ENCODE results near the gene ATRNL1.
"Not testable (repeated sequence)": the region's sequence is repeated elsewhere in the genome, so short reads cannot be mapped to it uniquely, and the experiment has no call there.

ATRNL1 gene

GRCh38 chr10:115491526-115492140 lies 398.5 kb downstream of the ATRNL1 start:
- no peak overlapping the region for H2BK120ac ChIP-seq (ENCODE audit: low read depth, low read length)
- no peaks in the 10 kb centered on the region for H3K79me1 ChIP-seq (ENCODE audit: low read length)
- H3K27me3 ChIP-seq (ENCODE audit: insufficient read depth, low read length, poor library complexity): no peaks in the 10 kb centered on the region
- no peak overlapping the region for H3K9ac ChIP-seq (ENCODE audit: low read length)
- no peaks in the 10 kb centered on the region for H3K4me1 ChIP-seq (ENCODE audit: control insufficient read depth, low read depth, low read length)
- H3K79me2 ChIP-seq (ENCODE audit: control insufficient read depth, insufficient read depth, low read length): no peaks in the 10 kb centered on the region
- no peaks in the 10 kb centered on the region for H3K36me3 ChIP-seq (ENCODE audit: control insufficient read depth, insufficient read depth, low read length)
- H2AK5ac ChIP-seq (ENCODE audit: low read length): no peak overlapping the region
- no CpG with 5 or more reads among the region's 10 CpGs for WGBS (ENCODE audit: extremely low coverage, insufficient coverage, low lambda C conversion rate)
- H3K4me2 ChIP-seq (ENCODE audit: low read length): no peak overlapping the region
- H3K27ac ChIP-seq (ENCODE audit: low read depth, low read length): no peak overlapping the region
- H3K23ac ChIP-seq (ENCODE audit: low read length): no peak overlapping the region
- H4K5ac ChIP-seq (ENCODE audit: low read length): no peak overlapping the region
- no peak for DNase-seq
- H2BK15ac ChIP-seq (replicated peaks; ENCODE audit: low read depth): no peak overlapping the region
- no peak overlapping the region for H3K18ac ChIP-seq (ENCODE audit: low read length)
- no peak overlapping the region for H3K4me3 ChIP-seq (ENCODE audit: low read length)
- no peak overlapping the region for H2BK5ac ChIP-seq (ENCODE audit: low read length)
- H4K8ac ChIP-seq (ENCODE audit: low read depth, low read length): no peak overlapping the region
- H3K4ac ChIP-seq (ENCODE audit: low read depth, low read length): no peak overlapping the region
- no peak overlapping the region for H3K56ac ChIP-seq (ENCODE audit: low read length)

GRCh38 chr10:115503546-115503945 lies 410.4 kb downstream of the ATRNL1 start:
- Histone ChIP-seq H2BK120ac (ENCODE audit: low read depth, low read length) (no peak overlapping the region), H3K18ac (ENCODE audit: low read length) (no peak overlapping the region), H3K23ac (ENCODE audit: low read length) (no peak overlapping the region), H3K56ac (ENCODE audit: low read length) (no peak overlapping the region), H3K79me2 (ENCODE audit: control insufficient read depth, insufficient read depth, low read length) (no peaks in the 10 kb centered on the region), H3K36me3 (ENCODE audit: control insufficient read depth, insufficient read depth, low read length) (no peaks in the 10 kb centered on the region), H2BK15ac (replicated peaks; ENCODE audit: low read depth) (no peak overlapping the region), H3K27ac (ENCODE audit: low read depth, low read length) (no peak overlapping the region), H2AK5ac (ENCODE audit: low read length) (no peak overlapping the region), H3K4me2 (ENCODE audit: low read length) (no peak overlapping the region), H3K4me3 (ENCODE audit: low read length) (no peak overlapping the region), H4K5ac (ENCODE audit: low read length) (no peak overlapping the region), H3K4ac (ENCODE audit: low read depth, low read length) (no peak overlapping the region), H3K4me1 (ENCODE audit: control insufficient read depth, low read depth, low read length) (no peaks in the 10 kb centered on the region), H4K8ac (ENCODE audit: low read depth, low read length) (no peak overlapping the region), H3K27me3 (ENCODE audit: insufficient read depth, low read length, poor library complexity) (no peaks in the 10 kb centered on the region), H2BK5ac (ENCODE audit: low read length) (no peak overlapping the region), H3K79me1 (ENCODE audit: low read length) (no peaks in the 10 kb centered on the region), H3K9ac (ENCODE audit: low read length) (no peak overlapping the region)
- DNase-seq: peak; percentile 44

- Histone ChIP-seq H3K4me1 (ENCODE audit: control insufficient read depth, low read depth, low read length) (no peaks in the 10 kb centered on the region), H3K4me3 (ENCODE audit: low read length) (no peak overlapping the region), H2BK120ac (ENCODE audit: low read depth, low read length) (no peak overlapping the region), H3K27me3 (ENCODE audit: insufficient read depth, low read length, poor library complexity) (no peaks in the 10 kb centered on the region), H3K56ac (ENCODE audit: low read length) (no peak overlapping the region), H2BK5ac (ENCODE audit: low read length) (no peak overlapping the region), H3K4ac (ENCODE audit: low read depth, low read length) (no peak overlapping the region), H2BK15ac (replicated peaks; ENCODE audit: low read depth) (no peak overlapping the region), H3K79me1 (ENCODE audit: low read length) (no peaks in the 10 kb centered on the region), H3K9ac (ENCODE audit: low read length) (no peak overlapping the region), H4K5ac (ENCODE audit: low read length) (no peak overlapping the region), H3K18ac (ENCODE audit: low read length) (no peak overlapping the region), H2AK5ac (ENCODE audit: low read length) (no peak overlapping the region), H3K23ac (ENCODE audit: low read length) (no peak overlapping the region), H3K79me2 (ENCODE audit: control insufficient read depth, insufficient read depth, low read length) (no peaks in the 10 kb centered on the region), H4K8ac (ENCODE audit: low read depth, low read length) (no peak overlapping the region), H3K27ac (ENCODE audit: low read depth, low read length) (no peak overlapping the region), H3K4me2 (ENCODE audit: low read length) (no peak overlapping the region), H3K36me3 (ENCODE audit: control insufficient read depth, insufficient read depth, low read length) (no peaks in the 10 kb centered on the region)
- no CpG with 5 or more reads among the region's 2 CpGs for WGBS (ENCODE audit: extremely low coverage, insufficient coverage, low lambda C conversion rate)
- DNase-seq: peak; percentile 3
These were observed 421.7 kb downstream of the ATRNL1 start for GRCh38 chr10:115514895-115515294.

- no CpG with 5 or more reads among the region's 5 CpGs for WGBS (ENCODE audit: extremely low coverage, insufficient coverage, low lambda C conversion rate)
- H3K79me1 ChIP-seq (ENCODE audit: low read length): no peaks in the 10 kb centered on the region
- no peaks in the 10 kb centered on the region for H3K27me3 ChIP-seq (ENCODE audit: insufficient read depth, low read length, poor library complexity)
- no peak overlapping the region for H2BK120ac ChIP-seq (ENCODE audit: low read depth, low read length)
- H3K9ac ChIP-seq (ENCODE audit: low read length): no peak overlapping the region
- H3K27ac ChIP-seq (ENCODE audit: low read depth, low read length): no peak overlapping the region
- H3K56ac ChIP-seq (ENCODE audit: low read length): no peak overlapping the region
- H3K79me2 ChIP-seq (ENCODE audit: control insufficient read depth, insufficient read depth, low read length): no peaks in the 10 kb centered on the region
- no peak overlapping the region for H2AK5ac ChIP-seq (ENCODE audit: low read length)
- no peak overlapping the region for H4K8ac ChIP-seq (ENCODE audit: low read depth, low read length)
- H2BK15ac ChIP-seq (replicated peaks; ENCODE audit: low read depth): no peak overlapping the region
- H3K4me1 ChIP-seq (ENCODE audit: control insufficient read depth, low read depth, low read length): no peaks in the 10 kb centered on the region
- no peaks in the 10 kb centered on the region for H3K36me3 ChIP-seq (ENCODE audit: control insufficient read depth, insufficient read depth, low read length)
- no peak overlapping the region for H3K4me3 ChIP-seq (ENCODE audit: low read length)
- H4K5ac ChIP-seq (ENCODE audit: low read length): no peak overlapping the region
- H3K4ac ChIP-seq (ENCODE audit: low read depth, low read length): no peak overlapping the region
- no peak overlapping the region for H3K4me2 ChIP-seq (ENCODE audit: low read length)
- H3K18ac ChIP-seq (ENCODE audit: low read length): no peak overlapping the region
- DNase-seq: no peak
- no peak overlapping the region for H3K23ac ChIP-seq (ENCODE audit: low read length)
- H2BK5ac ChIP-seq (ENCODE audit: low read length): no peak overlapping the region
These were observed 432.0 kb downstream of the ATRNL1 start for GRCh38 chr10:115525141-115525540.

DNA sequence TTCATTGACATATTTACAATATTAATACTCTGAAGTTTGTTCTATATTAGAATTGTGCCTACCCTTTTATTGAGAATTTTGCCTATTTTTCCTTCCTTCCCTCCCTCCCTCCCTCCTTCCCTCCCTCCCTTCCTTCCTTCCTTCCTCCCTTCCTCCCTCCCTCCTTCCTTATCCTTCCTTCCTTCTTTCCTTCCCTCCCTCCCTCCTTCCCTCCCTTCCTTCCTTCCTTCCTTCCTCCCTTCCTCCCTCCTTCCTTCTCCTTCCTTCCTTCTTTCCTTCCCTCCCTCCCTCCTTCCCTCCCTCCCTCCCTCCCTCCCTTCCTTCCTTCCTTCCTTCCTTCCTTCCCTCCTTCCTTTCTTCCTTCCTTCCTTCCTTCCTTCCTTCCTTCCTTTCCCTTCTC lies 434.5 kb downstream of the ATRNL1 start:
- not testable (repeated sequence) for H2BK15ac ChIP-seq (replicated peaks; ENCODE audit: low read depth); H3K56ac ChIP-seq (ENCODE audit: low read length); H3K27ac ChIP-seq (ENCODE audit: low read depth, low read length); DNase-seq; H2AK5ac ChIP-seq (ENCODE audit: low read length); H4K5ac ChIP-seq (ENCODE audit: low read length); H2BK5ac ChIP-seq (ENCODE audit: low read length); H3K4me2 ChIP-seq (ENCODE audit: low read length); H3K27me3 ChIP-seq (ENCODE audit: insufficient read depth, low read length, poor library complexity); H3K79me1 ChIP-seq (ENCODE audit: low read length); H4K8ac ChIP-seq (ENCODE audit: low read depth, low read length); H3K36me3 ChIP-seq (ENCODE audit: control insufficient read depth, insufficient read depth, low read length); H3K4me3 ChIP-seq (ENCODE audit: low read length); H2BK120ac ChIP-seq (ENCODE audit: low read depth, low read length); H3K4me1 ChIP-seq (ENCODE audit: control insufficient read depth, low read depth, low read length); H3K9ac ChIP-seq (ENCODE audit: low read length); H3K4ac ChIP-seq (ENCODE audit: low read depth, low read length); H3K18ac ChIP-seq (ENCODE audit: low read length); H3K23ac ChIP-seq (ENCODE audit: low read length); H3K79me2 ChIP-seq (ENCODE audit: control insufficient read depth, insufficient read depth, low read length)

- H3K4me2 ChIP-seq (ENCODE audit: low read length); H2AK5ac ChIP-seq (ENCODE audit: low read length); H2BK5ac ChIP-seq (ENCODE audit: low read length); H3K27me3 ChIP-seq (ENCODE audit: insufficient read depth, low read length, poor library complexity); H2BK15ac ChIP-seq (replicated peaks; ENCODE audit: low read depth); DNase-seq; H3K4me1 ChIP-seq (ENCODE audit: control insufficient read depth, low read depth, low read length); H3K27ac ChIP-seq (ENCODE audit: low read depth, low read length); H3K79me1 ChIP-seq (ENCODE audit: low read length); H3K79me2 ChIP-seq (ENCODE audit: control insufficient read depth, insufficient read depth, low read length); H3K56ac ChIP-seq (ENCODE audit: low read length); H4K5ac ChIP-seq (ENCODE audit: low read length); H3K18ac ChIP-seq (ENCODE audit: low read length); H3K36me3 ChIP-seq (ENCODE audit: control insufficient read depth, insufficient read depth, low read length); H4K8ac ChIP-seq (ENCODE audit: low read depth, low read length); H3K23ac ChIP-seq (ENCODE audit: low read length); H3K4me3 ChIP-seq (ENCODE audit: low read length); H2BK120ac ChIP-seq (ENCODE audit: low read depth, low read length); H3K9ac ChIP-seq (ENCODE audit: low read length); H3K4ac ChIP-seq (ENCODE audit: low read depth, low read length): not testable (repeated sequence)
- no CpG with 5 or more reads among the region's 18 CpGs for WGBS (ENCODE audit: extremely low coverage, insufficient coverage, low lambda C conversion rate)
These were observed 443.2 kb downstream of the ATRNL1 start for GRCh38 chr10:115536401-115536800.

Data from mesendoderm (in vitro differentiated cells).